NT2/D1 (cell line): ENCODE results near the gene MYO1G.

Experiments used
- YY1 ChIP-seq: IDR thresholded peaks from 2 replicates; pipeline ENCODE4 v1.6.1; 2011; ENCODE audit not compliant: insufficient read length, insufficient read depth
- ZNF274 ChIP-seq: IDR thresholded peaks from 2 replicates; pipeline ENCODE4 v1.6.1; 2011; ENCODE audit warnings: mild to moderate bottlenecking, low read depth, low read length

DNA sequence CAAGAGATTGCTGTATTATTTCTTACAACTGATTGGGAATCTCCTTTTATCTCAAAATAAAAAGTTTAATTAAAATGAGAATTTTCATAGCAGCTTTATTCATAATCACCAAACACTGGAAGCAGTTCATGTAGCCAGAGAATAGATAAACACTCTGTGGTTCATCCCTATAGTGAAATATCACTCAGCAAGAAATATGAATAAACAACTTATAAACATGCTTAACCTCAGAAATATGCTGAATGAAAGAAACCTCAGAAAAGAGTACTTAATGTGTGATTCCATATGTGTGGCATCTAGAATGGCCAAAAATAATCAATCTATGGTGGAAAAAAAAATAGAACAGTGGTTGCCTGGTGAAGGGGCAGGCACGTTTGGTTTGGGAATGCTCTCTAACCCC, 33.3 kb downstream of the MYO1G start:
- no peak for TF ChIP-seq ZNF274
- no peak for TF ChIP-seq YY1
